ENCODE measurements around the gene CD151.
A peak's percentile ranks its signal among the peaks of the same experiment; 100 is the strongest.

The CD151 gene

GRCh38 chr11:815675-816432 is 16.9 kb upstream of the CD151 start:
- no peak for DNase-seq

DNA sequence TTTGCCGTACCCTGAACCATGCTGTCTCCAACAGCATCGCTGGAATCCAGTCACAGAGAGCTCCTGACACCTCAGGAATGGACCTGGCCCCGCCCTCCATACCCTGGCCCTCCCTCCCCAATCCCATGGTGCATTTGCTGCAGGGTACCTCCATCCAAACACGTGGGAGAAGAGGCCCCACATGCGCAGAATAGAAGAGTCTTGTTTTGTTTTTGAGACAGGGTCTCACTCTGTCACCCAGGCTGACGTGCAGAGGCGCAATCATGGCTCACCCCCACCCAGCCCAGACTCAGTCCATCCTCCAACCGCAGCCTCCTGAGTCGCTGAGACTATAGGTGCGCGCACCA is 16.3 kb upstream of the CD151 start:
- no peak for DNase-seq

- DNase-seq, result no peak
These were observed 14.2 kb upstream of the CD151 start, which contains the start of gene PNPLA2 for GRCh38 chr11:818396-819128. TSS of gene PNPLA2 (plus strand) at chr11:818914. CDS start at chr11:819719, 805 bp downstream.

DNA sequence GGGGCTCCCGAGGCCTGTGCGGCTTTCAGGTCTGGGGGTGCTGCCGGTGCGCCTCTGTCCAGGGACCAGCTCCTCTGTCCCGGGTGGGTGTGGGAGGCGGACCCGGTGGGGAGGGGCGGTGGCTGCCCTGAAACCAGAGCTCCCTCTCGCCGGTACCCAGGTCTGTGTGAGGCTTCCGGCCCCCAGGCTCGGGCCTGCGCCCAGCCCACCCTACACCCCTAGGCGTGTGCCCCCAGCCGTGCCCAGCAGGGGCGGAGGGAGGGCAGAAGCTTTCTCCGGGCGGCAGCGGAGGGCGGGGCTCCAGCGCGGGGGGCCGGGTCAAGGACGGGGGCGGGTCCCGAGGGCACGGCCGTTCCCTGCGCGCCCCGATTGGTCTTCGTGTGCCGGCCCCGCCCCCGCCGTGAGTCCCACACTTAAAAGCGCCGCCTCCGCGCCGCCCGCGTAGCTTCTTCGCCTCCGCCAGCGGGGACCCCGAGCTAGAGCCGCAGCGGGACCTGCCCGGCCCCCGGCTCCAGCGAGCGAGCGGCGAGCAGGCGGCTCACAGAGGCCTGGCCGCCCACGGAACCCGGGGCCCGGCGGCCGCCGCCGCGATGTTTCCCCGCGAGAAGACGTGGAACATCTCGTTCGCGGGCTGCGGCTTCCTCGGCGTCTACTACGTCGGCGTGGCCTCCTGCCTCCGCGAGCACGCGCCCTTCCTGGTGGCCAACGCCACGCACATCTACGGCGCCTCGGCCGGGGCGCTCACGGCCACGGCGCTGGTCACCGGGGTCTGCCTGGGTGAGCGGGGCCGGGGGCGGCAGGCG is 13.4 kb upstream of the CD151 start:
- DNase-seq, result peak; percentile 94

- peak; percentile 96 for DNase-seq
These were observed 12.7 kb upstream of the CD151 start for GRCh38 chr11:819943-820649.

- no peak for DNase-seq
These were observed 11.9 kb upstream of the CD151 start for GRCh38 chr11:820655-821511.

DNA sequence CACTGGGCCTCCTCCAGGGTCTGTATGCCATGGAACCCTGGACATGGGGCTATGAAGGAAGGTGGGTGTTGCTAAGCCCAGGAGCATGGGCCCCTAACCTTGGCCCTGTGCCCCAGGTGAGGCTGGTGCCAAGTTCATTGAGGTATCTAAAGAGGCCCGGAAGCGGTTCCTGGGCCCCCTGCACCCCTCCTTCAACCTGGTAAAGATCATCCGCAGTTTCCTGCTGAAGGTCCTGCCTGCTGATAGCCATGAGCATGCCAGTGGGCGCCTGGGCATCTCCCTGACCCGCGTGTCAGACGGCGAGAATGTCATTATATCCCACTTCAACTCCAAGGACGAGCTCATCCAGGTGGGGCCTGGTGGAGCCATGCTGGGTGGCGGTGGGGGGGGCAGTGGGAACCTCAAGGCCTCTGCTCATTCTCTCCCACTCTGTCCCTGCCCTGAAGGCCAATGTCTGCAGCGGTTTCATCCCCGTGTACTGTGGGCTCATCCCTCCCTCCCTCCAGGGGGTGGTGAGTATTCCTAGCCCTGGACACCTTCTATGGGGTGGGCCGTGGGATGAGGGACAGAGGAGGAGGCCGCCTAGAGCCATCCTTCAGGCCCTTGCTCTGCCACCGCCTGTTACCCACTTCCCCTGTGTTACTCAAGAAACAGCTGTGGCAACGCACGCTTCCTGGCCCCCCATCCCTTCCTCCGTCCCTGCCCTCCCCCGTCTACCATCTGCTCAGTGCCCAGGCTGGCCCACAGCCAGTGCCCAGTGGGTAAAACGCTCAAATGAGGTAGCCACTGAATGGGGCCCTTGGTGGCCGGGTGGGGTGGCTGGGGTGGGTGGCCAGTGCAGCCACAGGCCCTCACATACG is 11.0 kb upstream of the CD151 start:
- no peak for DNase-seq

DNA sequence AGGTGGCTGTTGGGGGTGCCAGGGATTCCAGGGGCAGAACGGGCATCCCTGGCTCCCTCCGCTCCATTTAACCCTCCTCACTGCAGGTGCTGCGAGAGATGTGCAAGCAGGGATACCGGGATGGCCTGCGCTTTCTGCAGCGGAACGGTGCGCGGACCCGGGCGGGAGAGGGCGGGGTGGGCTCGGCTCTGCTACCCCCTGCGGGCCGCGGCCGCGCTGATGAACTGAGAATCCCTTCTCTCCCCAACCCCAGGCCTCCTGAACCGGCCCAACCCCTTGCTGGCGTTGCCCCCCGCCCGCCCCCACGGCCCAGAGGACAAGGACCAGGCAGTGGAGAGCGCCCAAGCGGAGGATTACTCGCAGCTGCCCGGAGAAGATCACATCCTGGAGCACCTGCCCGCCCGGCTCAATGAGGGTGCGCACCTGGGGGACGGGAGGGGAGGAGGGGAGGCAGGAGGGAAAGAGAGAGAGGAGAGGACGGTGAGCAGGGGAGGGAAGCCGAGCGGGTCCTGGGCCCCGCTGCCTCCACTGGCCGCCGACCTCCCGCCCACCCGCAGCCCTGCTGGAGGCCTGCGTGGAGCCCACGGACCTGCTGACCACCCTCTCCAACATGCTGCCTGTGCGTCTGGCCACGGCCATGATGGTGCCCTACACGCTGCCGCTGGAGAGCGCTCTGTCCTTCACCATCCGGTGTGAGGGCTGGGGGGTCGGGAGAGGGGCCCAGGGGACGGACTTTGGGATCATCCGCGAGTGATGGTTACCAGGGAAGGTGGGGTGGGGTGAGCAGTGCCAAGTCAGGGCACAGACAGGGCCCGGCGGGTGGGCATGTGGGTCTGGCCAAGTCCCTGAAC is 9.1 kb upstream of the CD151 start:
- DNase-seq, result no peak

GRCh38 chr11:824292-824880 is 8.4 kb upstream of the CD151 start:
- DNase-seq, result no peak

- DNase-seq, result no peak
These were observed 7.8 kb upstream of the CD151 start for GRCh38 chr11:824942-825341.

DNA sequence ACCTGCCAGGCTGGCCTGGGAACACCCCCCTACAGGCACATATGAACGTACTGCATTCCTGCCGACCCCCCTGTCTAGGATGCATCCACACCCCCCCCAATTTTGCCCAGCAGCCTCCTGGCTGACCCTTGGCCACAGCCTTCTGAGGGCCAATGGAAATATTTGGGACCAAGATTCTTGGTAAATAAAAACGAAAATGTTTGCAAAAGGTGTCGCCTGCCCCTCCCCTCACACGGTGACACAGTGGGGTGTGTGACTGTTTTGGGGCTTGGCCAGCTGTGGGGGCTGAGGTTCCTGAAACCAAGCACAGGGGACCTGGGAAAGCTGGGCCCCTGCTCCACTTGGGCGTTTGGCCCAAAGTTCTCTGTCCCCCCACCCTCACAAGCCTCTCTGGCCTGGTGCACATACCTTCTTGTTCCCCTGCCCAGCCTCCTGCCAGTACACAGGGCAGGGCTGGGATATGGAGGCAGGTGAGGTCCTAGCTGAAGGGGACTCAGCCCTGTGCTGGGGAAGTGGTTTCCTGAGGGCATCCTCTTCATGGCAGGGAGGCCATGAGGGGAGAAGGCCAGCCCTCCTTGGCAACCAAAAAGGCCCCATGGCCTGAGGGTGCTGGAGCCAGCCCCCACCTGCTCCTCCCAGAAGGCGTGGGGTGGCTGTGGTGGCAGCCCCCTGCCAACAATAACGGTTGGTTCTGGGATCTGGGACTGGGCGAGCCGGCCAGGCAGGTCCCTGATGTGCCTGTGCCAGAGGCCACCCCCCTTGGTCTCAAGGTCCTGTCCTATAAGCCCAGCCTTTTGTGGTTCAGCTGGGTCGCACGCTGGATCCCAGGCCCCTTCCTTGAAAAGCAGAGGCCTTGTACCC is 7.2 kb upstream of the CD151 start:
- no peak for DNase-seq

DNA sequence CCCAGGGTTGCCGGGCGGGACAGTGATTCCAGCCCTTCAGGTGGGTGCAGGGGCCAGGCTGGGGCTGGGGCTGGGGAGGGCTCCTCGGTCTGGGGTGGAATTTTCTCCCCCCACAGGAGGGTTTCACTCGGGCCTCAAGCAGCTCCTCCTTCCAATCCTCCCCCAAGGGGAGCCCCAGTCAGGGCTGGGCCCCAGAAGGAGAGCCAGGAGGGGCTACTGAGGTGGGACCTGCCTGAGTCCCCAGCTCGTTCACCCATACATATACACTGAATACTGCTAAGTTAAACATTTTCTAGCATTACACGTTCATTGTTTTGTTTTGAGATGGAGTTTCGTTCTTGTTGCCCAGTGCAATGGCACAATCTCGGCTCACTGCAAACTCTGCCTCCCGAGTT is 6.5 kb upstream of the CD151 start:
- no peak for DNase-seq

DNA sequence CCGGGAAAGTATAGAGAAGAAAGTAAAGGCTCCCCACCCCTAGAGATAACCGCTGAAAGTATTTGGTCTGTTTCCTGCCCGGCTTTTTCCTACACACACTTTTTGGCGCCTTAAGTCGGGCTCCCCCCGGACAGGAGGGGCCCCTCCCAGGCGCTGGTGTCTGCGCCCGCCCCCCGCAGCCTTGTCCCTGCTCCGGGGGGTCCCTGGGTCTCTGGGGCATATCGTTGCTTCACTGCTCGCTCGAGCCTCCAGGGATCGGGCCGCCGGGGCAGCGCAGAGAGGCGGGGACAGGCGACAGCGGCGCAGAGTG is 6.0 kb upstream of the CD151 start:
- no peak for DNase-seq

DNA sequence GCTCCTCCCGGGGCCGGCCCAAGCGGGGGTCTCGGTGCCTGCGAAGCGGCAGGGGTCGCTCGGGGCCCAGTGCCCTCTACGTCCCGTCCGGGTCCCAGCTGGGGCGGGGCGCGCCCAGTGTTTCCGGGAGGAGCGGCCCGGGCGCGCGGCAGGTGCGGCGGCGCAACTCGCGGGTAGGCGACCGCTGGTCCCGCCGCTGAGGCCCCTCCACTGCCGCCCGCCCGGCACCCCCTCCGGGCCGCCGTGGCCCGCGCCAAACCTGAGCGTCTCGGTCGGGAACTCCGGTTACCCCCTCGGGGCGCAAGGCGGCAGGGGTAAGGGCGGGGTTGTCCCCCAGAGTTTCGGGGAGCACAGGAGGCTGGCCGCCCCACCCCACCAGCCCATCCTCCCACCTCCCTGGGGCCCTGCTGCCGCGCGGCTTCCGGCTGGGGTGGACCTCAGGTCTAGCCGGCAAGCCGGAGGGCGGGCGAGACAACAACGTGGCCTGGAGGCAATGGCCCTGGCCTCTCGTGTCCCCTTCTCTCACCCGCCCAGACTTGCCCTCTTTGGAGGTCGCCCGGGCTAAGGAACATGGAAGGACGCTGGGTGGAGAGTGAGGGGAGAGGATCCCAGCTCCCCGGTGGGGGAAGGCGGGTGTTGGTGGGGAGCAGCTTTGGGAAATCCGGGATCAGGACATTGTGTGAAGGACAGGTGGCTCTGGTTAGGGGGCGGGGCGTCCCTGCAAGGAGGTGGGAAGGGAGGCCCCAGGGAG is 5.4 kb upstream of the CD151 start:
- DNase-seq, result no peak

- no peak for DNase-seq
These were observed 4.9 kb upstream of the CD151 start, which contains the start of gene CRACR2B for GRCh38 chr11:827897-828192. TSS of gene CRACR2B (plus strand) at chr11:827919. CDS start at chr11:828608, 689 bp downstream.

GRCh38 chr11:828506-829175 is 4.1 kb upstream of the CD151 start:
- no peak for DNase-seq

DNA sequence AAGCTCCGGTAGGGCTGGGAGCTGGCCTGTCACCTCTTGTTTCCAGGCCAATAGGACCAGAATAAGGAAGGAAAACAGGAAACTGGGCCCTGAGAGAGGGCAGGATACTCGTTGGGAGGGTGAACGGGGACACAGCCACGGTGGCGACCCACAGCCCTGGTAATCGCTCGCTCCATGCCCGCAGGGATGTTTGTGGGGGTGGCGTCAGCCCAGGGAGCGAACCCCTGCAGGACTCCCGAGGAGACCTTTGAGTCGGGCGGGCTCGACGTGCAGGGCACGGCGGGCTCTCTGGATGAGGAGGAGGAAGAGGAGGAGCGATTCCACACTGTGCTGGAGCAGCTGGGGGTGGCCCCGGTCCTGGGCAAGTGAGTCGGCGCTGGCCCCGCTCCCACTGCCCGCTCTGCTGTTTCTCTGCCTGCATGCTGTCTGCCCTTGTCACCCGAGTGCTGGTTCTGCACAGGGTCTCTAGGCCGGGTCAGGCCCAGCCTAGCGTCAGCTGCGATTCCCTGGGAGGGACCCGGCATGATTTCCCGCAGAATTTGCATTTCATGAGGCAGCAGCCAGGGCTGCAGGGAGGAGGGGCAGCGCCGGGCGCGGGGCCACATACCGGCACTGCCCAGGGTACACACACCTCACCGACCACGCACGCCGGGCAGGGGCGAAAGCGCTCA is 3.4 kb upstream of the CD151 start:
- DNase-seq, result no peak
